Activated CD8-positive, alpha-beta memory T cell treated with anti-CD3 and anti-CD28 coated beads for 36 hours (primary cell): ENCODE results near the gene ADNP. TPM values are rescaled to one million over a fixed set of nuclear protein-coding genes. Genes with fewer than 3 reads are reported as not detected.

Experiments used
- CTCF ChIA-PET: fragments of 350-600 bp; sonication (Branson Sonifier 250); formaldehyde crosslinking; loops from one replicate; lab custom pipeline; 2021; ENCODE audit warnings: antibody characterized with exemption; lab: Charles Lee
- POLR2A ChIA-PET: fragments of 350-600 bp; sonication (Branson Sonifier 250); formaldehyde crosslinking; loops from one replicate; lab custom pipeline; 2021; ENCODE audit warnings: antibody characterized with exemption; lab: Charles Lee
- total RNA-seq, 2 experiments: library from RNA; stranded (reverse); gene quantifications; one replicate each; pipeline ENCODE4 v1.2.3, GENCODE V29; 2021

The ADNP gene
- total RNA-seq, 2 experiments from 2014 or later: 74.7 to 81.5 TPM

DNA sequence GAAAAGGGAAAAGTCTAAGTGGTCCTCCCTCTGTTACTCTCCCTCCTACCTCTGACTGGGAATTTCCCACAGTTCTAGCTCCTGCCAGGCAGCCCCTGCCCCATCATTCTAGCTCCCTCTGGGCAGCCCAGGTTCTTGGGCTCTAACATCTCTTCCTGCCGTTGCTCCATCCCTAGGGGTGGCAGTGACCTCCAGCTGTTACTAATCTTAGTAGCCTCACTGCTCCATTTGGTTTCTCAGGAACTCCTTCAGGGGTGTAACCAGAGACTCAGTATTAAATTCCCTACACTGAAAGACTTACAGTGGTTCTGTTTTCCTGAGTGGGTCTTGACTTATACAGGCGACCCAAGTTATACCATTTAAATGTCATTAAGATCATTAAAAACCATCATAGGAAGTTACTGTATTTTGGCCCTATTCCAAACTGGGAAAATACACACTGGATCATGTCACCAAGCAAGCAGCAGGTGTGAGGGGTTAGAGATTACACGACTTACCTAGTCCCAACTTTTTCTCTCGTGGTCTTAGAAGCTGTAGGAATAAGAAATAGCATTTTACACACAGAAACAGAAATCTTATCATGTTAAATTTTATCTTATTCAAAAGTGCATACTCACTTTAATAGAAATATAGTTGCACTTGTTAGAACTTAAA is 17.0 kb upstream of the ADNP start:
- POLR2A ChIA-PET: no interaction called here
- CTCF ChIA-PET: interaction anchor here (0.5 kb wide), 1 partner anchor 19 kb away, joined by 3 read pairs; no protein-coding TSS in a partner anchor

DNA sequence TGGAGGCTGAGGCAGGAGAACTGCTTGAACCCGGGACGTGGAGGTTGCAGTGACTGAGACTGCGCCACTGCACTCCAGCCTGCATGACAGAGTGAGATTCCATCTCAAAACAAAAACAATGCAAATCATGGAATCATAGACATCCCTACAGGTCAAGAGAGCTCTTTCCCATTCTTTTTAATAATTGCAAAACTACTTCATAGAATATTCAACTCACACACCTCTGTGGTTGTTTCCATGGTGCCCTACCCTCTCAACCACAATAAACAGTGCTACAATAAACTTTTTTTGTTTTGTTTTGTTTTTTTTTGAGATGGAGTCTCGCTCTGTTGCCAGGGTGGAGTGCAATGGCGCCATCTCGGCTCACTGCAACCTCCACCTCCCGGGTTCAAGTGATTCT is 11.8 kb upstream of the ADNP start:
- POLR2A ChIA-PET: no interaction called here

DNA sequence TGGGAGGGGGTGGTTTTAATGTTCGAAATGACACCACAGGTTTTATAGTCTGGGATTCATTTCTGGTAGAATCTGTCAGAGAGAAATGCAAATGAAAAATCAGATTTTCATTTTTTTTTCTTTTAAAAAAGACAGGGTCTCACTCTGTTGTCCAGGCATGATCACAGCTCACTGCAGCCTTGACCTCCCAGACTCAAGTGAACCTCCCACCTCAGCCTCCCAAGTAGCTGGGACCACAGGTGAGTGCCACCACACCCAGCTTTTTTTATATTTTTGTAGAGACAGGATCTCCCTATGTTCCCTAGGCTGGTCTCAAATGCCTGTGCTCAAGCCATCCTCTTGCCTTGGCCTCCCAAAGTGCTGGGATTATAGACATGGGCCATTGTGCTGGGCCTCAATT is 2.4 kb upstream of the ADNP start:
- ChIA-PET POLR2A (interaction anchor here (0.8 kb wide), 1 partner anchor 25 kb away, joined by 4 read pairs; no protein-coding TSS in a partner anchor), CTCF (no interaction called here)

More for the DNA sequence above, 11.8 kb upstream of the ADNP start:
- CTCF ChIA-PET: interaction anchor here (1.0 kb wide), 1 partner anchor 15 kb away, joined by 3 read pairs; the partner anchor contains the start of gene DPM1

DNA sequence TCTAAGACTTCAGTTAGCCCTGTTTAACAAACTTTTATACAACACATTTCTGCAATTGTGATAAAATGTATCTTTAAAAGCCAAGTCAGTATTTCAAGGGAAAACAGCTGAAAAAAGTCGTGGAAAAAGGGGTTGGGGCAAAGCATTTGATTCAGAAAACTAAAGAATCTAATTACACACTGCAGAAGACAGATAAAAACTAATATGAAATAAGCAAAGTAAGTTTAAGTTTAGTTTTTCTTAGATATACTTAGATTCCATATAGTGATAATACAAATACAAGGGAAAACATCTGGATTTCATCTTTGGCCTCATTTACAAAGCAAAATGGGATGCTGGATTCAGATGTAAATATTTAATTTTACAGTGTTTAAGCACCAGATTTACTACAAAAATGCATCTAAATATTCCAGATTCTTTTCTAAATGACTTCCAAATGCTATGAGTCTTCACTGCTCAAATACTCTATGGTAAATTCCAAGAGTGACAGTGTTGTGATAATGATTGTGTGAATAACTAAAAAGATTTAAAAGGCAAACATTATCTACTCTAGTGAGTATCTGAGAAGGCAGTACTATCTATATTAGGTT is 1.5 kb upstream of the ADNP start:
- CTCF ChIA-PET: interaction anchor here (2.1 to 8.2 kb wide), 2 partner anchors 26 to 138 kb away, joined by 16 to 106 read pairs; partner anchors contain the start of genes BCAS4, DPM1 and MOCS3
- POLR2A ChIA-PET: interaction anchor here (0.8 to 3.6 kb wide), 3 partner anchors 24 to 138 kb away, joined by 4 to 44 read pairs (median 20); partner anchors contain the start of genes BCAS4, DPM1 and MOCS3

DNA sequence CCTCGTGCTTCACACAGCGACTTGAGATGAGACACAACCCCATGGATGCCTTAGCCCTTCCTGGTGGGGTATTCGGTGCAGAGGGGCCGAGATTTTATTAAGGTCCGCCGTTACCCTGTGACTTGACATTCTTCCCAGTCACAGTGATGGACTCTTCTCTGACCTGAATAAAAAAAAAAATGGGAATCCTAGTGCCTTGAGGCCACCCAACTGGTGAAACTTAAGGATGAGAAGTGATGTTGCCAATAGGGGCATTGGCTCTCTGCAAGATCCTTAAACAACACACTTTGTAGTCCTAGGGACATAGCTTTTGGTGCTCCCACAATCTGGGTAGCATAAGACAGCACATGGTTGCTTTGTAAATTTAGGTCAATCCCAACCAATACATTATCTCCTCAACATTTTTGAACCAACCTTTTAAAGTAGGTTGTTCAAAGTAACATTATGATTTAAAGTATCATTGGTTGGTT is 814 bp upstream of the ADNP start:
- POLR2A ChIA-PET: interaction anchor here (1.4 to 3.6 kb wide), 6 partner anchors 17 to 141 kb away, joined by 6 to 44 read pairs (median 8); partner anchors contain the start of genes BCAS4, DPM1 and MOCS3
- CTCF ChIA-PET: interaction anchor here (1.0 to 8.2 kb wide), 10 partner anchors 10 to 375 kb away, joined by 3 to 106 read pairs (median 4); partner anchors contain the start of genes BCAS4, DPM1 and MOCS3

DNA sequence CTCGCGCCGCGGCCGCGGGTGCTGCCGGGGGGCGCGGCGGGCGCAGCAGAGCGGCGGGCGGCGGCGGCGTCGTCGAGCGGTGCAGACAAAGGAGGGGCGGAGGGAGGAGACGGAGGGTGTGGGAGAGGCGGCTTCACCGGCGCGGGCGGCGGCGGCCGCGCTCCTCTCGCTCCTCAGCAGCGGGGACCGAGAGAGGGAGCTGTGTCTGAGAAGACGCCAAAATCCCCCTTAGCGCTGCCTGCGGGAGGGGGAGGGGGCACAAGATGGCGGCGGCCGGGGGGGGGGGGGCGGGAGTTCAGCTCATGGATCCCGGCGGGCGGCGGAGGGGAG is 296 bp downstream of the ADNP start:
- POLR2A ChIA-PET: interaction anchor here (0.6 to 3.6 kb wide), 12 partner anchors 10 to 474 kb away, joined by 3 to 44 read pairs (median 6); partner anchors contain the start of genes BCAS4, DPM1 and MOCS3
- CTCF ChIA-PET: interaction anchor here (0.8 to 8.2 kb wide), 14 partner anchors 9 to 376 kb away, joined by 3 to 106 read pairs (median 4); partner anchors contain the start of genes BCAS4, DPM1 and MOCS3

DNA sequence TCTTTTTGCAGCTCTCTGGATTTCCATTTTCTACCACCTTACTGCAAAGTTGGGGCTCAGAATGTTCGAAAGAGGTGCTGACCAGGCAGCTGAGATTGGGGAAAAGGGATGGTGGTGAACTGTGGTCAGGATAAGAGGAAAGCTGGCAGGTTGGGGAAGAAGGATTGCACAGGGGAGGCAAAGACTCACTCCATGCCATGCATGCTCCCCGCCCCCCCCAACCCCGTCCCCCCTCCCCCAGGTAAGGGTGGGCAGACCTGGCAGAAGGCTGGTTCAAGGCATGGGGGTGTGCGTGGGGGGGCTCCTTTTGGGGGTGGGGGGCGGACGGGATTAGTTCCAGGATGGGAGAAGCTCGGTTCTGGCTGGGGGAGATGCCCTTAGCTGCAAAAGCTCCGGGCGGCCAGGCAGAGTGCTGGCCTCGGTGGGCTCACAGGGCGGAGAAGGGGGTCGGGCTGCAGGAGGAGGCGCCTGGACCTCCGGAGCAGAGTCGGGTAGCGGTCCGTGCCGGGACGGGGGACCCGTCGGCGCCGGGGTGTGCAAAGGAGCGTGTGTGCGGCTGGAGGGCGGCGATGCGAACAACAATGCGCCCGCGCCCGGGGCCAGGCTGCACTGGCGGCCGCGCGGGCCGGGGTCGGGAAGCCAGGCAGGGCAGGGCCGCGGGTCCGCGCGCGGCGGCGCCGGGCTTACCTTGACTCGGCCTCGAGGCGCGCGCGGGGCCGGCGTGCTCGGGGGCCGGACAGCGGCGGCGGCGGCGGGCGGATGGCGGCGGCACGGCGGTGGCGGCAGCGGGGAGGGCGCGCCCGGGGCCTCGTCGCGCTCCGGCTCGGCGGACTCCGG is 880 bp downstream of the ADNP start:
- ChIA-PET CTCF (interaction anchor here (0.8 to 8.2 kb wide), 20 partner anchors 8 to 140 kb away, joined by 3 to 106 read pairs (median 5); partner anchors contain the start of genes BCAS4, DPM1 and MOCS3), POLR2A (interaction anchor here (0.6 to 3.6 kb wide), 12 partner anchors 14 to 140 kb away, joined by 3 to 44 read pairs (median 5); partner anchors contain the start of genes BCAS4, DPM1 and MOCS3)

DNA sequence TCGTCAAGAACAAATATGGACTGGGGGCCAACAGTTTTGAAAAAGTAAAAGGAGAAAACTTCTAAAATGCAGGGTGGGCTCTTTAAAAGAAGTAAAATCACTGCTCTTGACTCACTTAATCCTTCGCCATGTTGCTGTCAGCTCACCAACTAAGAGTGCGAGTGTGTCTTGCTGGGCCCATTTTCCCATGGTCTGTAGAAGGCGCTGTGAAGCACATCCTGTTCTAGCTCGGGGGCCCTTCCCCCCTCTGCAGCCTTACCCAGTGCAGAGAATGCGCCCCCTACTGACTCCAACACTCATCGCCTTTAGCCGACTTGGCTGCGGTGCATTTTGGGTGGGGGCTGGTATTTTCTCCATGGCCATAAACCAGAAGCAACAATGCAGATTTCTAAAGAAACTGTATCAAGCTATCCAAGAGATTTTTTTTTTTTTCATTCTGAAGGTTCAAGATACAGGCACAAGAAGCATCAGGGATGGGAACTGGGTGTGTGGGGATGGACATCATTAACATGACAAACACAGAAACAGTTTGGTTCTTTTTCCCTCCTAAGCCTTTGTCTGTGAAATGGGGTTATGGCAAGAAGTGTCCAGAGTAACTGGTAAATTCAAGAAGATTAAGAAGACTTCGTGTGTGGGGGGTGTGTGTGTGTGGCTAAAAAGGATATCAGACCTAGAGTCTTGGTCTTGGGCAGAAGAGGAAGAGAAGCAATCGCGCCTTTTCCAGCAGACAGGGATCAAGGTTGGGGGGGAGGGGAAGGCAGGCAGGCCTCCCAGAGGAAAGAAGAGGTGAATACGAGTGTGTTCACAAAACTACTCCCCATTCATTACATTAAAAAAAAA is 1.7 kb downstream of the ADNP start:
- POLR2A ChIA-PET: interaction anchor here (0.6 to 3.6 kb wide), 8 partner anchors 10 to 137 kb away, joined by 3 to 44 read pairs (median 4); partner anchors contain the start of genes BCAS4, DPM1 and MOCS3
- CTCF ChIA-PET: interaction anchor here (0.6 to 8.2 kb wide), 20 partner anchors 9 to 139 kb away, joined by 3 to 106 read pairs (median 4); partner anchors contain the start of genes BCAS4, DPM1 and MOCS3

DNA sequence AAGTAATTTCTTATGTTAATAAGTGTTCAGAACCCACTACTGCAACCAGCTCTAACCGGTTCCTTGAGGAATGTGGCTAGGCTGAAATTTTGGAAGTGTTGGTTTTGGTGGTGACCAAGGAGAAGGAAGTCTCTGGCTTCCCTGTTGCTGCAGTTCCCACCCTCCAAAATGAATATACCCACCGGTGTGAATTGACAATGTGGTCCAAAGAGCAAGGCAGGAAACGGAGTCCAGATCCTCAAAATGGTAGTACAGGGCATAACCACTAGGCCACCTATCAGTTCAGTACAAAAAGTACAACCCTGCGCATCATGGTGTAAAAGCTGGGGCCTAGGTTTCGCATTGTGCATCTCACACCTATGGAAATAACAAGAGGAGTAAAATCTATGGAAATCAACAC is 2.8 kb downstream of the ADNP start:
- POLR2A ChIA-PET: interaction anchor here (0.9 to 3.0 kb wide), 2 partner anchors 9 to 134 kb away, joined by 4 to 19 read pairs; partner anchors contain the start of gene BCAS4
- CTCF ChIA-PET: interaction anchor here (0.6 to 8.2 kb wide), 9 partner anchors 8 to 749 kb away, joined by 4 to 106 read pairs (median 5); partner anchors contain the start of gene BCAS4

DNA sequence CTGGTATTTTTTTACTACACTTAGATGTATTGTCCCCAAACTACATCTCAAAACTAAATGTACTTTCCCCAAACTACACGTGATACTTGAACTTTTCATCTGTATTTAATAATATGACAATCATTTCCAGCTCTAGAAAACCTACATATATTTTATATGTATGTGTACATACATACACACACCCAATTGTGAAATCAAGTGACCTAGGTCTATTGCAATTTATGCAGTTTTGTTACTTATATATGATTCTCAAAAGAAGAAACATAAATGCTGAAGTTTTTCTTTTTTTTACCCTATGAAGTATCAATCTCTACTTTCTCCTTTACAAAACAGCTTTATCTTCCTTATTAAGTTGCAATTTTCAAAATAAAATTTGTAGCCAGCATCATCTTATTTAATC is 4.7 kb downstream of the ADNP start:
- CTCF ChIA-PET: interaction anchor here (8.2 kb wide), 1 partner anchor 132 kb away, joined by 106 read pairs; the partner anchor contains the start of gene BCAS4
- POLR2A ChIA-PET: no interaction called here

DNA sequence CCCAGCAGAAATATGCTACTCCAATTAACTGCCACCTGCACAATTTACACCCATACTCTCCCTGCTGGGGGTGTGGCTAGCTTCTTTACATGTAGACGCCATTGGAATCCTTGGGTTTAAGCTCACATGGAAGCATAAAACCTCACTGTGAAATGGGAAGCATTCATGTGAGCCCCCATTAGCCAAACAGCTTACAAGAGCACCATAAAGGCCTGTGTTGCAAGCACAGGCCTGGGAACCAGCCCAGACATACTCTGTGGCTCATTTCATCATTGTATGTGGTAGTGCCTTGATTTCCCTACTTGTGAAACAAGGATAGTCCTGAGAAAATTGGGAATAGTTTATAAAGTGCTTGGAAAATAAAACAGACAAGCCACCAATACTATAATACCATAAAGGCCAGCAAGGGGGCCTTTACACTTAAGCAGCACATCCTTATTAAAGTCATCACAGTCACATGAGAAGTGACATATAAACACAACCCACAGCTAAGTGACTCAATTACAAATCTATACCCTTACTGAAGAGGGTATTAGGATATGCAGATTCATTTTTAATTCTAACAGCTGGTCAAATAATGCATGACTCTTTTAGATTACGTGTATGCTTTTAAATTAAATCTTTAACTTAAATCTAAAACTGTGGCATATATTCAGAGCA is 6.8 kb downstream of the ADNP start:
- ChIA-PET CTCF (interaction anchor here (0.8 to 1.2 kb wide), 4 partner anchors 11 to 133 kb away, joined by 3 read pairs; no protein-coding TSS in a partner anchor), POLR2A (no interaction called here)

DNA sequence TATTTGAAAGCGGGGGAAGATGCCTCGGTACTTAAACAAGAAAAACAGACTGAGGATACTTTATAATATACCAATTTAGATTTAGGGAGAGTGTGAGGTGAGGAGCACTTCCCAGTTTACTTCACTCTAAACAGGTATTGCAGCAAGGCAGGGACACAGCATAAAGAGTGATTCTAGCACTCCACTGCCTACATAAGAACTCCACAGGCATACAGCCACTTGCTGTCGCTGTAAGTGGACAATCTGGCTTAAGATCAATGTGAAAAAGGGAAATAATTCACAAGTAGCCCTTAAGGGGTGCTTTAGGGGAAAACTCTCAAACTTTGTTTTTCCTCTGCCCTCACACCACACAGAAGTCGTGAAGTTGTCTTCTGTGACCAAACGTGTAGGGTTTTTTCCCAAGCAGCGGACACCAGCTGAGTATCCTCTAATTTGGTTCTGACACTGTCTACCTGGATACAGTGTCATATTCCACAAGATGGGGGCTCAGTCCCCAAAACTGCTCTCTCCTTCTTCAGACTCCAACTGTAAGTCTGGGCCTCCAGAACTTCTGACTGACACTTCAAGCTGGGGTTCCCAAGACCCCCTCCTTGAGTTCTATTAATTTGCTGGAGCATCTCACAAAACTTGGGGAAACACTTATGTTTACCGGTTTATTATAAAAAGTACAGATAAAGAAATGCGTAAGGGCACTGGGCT is 9.3 kb downstream of the ADNP start:
- POLR2A ChIA-PET: interaction anchor here (0.5 kb wide), 1 partner anchor 9 kb away, joined by 3 read pairs; the partner anchor contains the start of gene ADNP

DNA sequence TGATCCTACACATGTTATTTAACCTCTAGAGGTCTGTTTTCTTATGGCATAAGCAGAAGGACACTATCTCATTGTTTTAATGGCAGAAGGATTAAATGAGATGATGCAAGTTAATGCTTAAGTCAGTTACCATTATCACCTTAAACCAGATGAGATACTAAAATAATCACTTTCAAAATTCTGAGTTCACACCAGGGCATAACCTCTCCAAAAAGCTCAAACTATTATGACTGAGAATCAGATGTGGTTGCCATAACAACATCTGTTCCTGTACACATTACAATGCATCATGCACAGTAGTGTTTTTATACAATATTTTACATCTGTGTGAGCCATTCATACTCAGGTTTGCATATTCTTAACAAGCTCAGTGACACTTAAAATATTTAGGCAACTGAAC is 10.2 kb downstream of the ADNP start:
- ChIA-PET CTCF (interaction anchor here (0.8 to 2.2 kb wide), 3 partner anchors 8 to 127 kb away, joined by 3 to 15 read pairs (median 4); partner anchors contain the start of gene ADNP), POLR2A (interaction anchor here (0.5 to 1.0 kb wide), 2 partner anchors 10 to 130 kb away, joined by 3 read pairs; partner anchors contain the start of gene ADNP)

More for the DNA sequence above, 9.3 kb downstream of the ADNP start:
- CTCF ChIA-PET: interaction anchor here (0.7 to 2.2 kb wide), 4 partner anchors 7 to 14 kb away, joined by 3 to 15 read pairs (median 5); partner anchors contain the start of gene ADNP

DNA sequence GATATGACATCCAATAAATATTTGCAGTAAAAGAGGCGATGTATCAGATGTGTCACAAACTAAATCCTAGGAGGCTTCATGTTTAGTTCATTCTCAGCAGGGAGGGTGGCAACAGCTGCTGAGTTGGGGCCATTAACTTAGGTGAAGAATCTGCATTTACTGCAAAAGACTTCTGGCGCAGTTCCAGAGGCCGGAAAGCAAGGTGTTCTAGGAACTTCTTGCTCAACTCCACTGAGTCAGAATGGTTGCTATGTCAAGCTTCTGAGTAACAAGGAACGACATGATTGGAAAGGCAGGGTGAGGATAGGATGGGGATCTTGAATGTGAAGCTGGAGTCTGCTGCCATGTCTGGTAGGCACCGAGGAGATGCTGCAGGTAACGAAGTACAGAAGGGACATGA is 11.7 kb downstream of the ADNP start:
- ChIA-PET POLR2A (interaction anchor here (0.9 to 1.7 kb wide), 2 partner anchors 8 to 9 kb away, joined by 3 to 4 read pairs; no protein-coding TSS in a partner anchor), CTCF (interaction anchor here (2.2 kb wide), 1 partner anchor 10 kb away, joined by 15 read pairs; no protein-coding TSS in a partner anchor)

DNA sequence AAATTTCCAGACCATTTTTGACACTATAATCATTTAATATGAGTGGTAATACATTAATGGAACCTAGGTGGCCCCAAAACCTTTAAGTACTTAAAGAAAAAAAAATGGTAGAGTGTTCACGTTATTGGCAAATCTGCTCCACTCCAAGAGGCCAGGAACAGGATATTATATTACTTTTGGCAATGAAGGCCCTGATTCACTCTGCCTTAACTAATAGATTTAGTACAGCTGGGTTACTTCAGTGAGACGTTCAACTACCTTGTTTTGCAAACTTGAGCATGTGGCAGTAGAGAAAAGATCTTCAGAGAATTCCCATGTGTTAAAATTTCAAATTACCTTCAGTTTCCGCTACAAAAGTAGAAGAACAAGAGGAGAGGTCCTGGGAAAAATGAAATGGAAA is 12.8 kb downstream of the ADNP start:
- POLR2A ChIA-PET: interaction anchor here (1.7 kb wide), 1 partner anchor 11 kb away, joined by 4 read pairs; no protein-coding TSS in a partner anchor

More for the DNA sequence above, 12.8 kb downstream of the ADNP start:
- CTCF ChIA-PET: interaction anchor here (0.6 kb wide), 1 partner anchor 115 kb away, joined by 4 read pairs; no protein-coding TSS in a partner anchor
